Activated naive CD8-positive, alpha-beta T cell treated with anti-CD3 and anti-CD28 coated beads, Interleukin-2, amount 50 U/mL, for 16 hours (primary cell): Measurements from ENCODE around the gene CHST15.

Source experiments
- DNase-seq: peaks from one replicate; pipeline ENCODE4 v3.0.0-alpha.2; 2020; ENCODE audit warnings: low read depth, low spot score

CHST15 gene

DNA sequence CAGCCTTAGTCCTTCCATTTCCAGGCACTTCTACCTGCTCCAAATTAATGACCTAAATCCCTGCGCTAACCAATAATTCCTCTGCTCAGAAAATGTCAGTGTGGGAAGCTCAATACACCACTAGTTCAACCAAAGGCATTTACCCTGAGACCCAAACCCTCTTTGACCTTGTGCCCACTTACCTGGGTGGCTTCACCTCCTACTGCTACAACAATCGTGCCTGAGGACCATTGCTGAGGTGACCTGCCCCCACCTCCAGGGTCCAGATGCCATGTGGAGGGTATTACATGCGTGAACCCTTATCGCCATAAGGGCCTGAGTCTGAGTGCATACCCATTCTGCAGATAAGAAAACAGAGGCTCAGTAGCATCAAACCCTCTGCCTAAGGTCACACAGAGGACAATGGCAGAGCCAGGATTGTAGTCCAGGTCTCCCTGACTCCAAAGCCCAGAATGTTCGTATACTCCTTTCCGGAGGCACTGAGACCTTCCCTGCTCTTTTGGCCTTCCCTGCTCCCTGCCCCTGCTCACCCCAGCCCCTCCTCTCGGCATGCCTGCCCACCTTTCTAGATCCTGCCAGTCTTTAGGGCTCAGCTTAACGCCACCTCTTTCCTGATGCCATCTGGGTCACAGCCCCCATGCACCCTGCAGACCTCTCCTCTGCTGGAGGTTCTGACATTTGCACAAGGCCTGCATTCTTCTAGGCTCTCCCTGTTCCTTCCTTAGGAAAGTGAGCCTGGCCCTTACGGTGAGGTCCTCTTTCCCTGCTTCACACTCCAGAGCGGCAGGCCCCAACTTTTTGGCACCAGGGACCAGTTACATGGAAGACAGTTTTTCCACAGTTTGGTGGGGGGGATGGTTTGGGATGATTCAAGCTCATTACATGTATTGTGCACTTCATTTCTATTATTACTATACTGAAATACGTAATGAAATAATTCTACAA lies 94.9 kb downstream of the CHST15 start:
- no peak for DNase-seq

DNA sequence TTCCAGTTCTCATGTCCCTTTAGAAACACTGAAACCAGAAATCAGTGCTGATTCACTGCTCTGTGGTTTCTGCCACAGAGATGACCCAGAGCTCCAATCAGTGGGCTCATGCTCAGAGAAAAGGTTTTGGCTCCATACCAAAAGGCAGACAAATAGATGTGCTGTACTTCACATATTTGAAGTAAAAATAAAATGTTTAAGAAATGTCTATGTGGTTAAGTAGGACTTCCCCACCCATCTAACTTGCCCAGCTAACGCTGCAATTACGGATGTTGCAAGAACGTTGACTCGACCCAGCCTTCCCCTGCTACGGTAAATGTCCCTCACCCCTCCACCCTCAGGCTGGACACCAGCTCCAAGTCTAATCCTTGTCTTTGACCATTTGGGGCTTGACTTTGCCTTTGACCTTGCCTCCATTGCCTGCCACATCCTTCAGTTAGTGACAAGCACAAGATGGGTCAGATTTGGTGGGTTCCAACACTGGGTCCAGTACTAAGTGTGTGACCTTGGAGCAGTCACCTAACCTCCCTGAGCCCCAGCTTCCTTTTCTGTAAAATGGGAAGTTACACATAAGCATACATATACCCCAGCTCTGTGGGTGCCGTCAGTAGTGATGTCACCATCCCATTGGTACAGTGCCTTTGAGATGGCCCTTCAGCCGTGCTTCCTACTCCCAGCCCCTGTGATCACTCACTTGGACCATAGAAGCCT lies 95.8 kb downstream of the CHST15 start:
- DNase-seq = no peak

- no peak for DNase-seq
Observed at GRCh38 chr10:123997013-123997412, 96.4 kb downstream of the CHST15 start.

DNA sequence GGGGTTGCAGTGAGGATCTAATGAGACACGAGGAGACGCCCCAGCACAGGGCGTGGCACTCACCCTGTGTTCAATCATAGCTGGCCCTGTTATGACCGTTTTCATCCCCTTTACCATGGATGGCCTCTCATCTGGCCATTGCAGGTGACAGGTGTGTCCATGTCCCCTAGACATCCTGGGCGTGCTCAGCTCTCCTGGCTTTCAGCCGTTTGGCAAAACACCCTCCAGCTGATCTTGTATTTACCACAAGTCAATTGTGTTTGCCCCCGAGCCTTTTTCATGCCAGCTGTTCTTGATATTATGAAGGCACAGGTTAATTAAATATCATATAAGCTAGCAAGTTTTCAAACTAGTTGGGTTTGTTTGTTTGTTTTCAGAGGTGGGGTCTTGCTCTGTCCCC lies 97.1 kb downstream of the CHST15 start:
- no peak for DNase-seq

DNA sequence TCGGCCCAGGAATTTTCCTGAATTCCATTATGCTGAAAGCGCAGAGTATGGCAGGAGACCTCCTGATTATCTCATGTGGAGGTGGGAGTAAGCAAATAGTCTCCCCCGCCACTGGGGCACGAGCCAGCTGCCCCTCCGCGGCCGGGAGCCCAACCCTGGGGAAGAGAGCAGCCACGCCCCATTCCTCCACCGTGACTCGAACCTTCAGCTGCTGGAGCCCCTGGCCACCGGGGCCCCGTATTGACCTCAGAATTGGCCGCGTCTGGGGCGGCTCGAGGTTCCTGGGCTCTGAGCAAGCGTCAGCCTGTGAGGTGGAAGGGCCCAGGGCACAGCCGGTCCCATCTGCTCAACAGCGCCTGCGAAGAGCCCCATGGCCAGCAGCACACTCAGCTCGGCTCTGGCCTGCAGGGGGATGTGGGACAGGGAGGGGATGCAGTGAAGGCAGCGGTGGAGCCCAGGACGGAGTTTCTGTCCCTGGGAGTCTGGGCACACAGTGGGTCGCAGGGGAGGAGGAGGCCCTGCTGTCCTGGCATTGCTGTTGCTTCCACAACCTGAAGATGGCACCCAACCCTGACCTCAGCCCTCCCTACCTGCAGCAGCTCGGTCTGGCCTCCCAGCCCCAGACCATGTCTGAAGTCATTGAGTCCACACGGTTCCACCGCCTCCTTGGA lies 97.8 kb downstream of the CHST15 start:
- no peak for DNase-seq

DNA sequence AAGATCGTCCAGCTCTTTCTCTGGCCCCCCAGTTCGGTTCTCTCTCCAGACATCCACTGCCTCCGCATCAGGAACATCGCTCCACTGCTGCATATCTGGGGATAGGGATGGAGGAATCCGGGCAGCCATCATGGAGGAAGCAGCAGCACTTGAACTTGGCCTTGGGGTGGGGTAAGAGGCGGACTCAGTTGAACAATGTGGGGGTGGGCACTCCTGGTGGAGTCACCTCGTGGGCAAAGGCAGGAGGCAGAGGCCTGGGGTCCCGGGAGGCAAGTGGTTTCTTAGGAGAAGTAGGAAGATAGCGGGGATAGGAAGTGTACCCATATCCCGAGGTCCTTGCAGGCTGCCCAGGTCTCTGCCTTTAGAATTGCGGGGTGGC lies 98.3 kb downstream of the CHST15 start:
- DNase-seq = no peak

DNA sequence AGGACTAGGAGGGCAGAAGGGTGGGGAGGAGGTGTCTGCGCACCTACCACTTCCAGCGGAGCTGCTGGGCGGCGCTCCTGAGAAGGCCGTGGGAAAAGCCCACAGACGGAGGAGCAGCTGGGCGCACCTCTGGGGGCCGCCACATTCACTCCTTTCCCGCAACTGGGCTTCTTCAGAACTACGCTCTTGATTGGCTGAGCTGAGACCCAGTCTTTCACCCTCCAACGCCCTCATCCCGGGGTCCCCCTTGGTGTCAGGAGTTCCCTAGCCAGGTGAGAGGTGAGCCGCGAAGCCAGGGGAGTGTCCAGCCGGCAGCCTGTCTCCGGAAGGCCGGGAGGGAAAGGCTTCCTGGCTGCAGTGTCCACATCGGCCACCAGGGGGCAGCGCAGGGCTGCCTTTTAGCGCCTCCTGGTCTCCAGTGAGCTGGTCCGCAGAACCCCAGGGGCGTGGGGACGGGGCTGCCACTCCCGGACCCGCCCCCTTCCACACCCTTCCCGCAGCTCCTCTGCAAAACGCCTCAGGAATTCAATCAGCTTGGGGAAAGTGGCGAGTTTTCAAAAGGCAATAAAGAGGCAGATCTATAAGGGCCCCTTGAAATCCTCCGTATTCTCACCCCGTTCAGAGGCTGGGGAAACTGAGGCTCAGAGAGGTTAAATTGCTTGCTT lies 98.8 kb downstream of the CHST15 start:
- DNase-seq = peak; percentile 57

GRCh38 chr10:123993534-123994416 lies 99.6 kb downstream of the CHST15 start:
- DNase-seq = no peak

GRCh38 chr10:123991611-123992570 lies 101.5 kb downstream of the CHST15 start:
- DNase-seq = no peak

DNA sequence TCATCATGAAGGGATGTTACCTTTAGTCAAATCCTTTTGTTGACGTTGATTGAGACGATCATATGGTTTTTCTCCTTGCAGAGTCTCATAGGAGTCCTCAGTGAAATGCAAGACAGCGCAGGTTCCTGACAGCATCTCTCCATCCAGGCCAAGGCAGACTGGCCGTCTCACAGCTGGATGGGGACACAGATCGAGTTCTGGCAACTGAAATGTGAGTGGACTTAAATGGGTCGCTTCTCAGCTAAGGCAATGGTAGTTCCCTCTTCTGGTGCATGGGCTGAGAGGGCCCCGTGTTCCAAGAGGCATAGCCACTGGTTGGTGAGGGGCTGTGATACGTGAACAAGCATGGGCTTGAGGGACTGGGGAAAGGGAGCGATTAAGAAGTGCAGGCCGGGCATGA lies 102.5 kb downstream of the CHST15 start:
- DNase-seq = no peak

DNA sequence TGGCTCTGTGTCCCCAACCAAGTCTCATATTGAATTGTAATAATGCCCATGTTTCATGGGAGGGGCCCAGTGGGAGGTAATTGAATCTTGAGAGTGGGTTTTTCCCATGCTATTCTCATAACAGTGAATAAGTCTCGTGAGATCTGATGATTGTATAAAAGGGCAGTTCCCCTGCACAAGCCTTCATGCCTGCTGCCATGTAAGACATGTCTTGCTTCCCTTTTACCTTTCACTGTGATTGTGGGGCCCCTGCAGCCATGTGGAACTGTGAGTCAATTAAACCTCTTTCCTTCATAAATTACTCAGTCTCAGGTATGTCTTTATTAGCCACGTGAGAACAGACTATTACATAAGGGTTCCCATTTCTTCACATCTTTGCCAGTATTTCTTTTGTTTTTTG lies 104.7 kb downstream of the CHST15 start:
- no peak for DNase-seq

DNA sequence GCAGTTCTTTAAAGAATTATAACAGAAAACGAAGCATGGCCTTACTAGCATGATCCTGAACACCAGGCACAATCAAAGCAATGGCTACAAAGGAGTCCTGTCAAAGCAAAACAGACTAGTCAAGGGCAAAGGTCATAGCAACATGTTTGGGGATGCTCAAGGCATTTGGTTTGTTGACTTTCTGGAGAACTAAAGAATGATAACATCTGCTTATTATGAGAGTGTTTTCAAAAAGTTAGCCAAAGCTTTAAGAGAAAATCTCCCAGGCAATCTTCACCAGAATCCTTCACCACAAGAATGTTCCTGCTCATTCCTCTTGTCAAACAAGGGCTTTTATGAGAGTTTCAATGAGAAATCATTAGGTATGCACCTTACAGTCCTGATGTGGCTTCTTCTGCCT lies 106.7 kb downstream of the CHST15 start:
- DNase-seq = no peak

GRCh38 chr10:123974406-123974805 lies 119.0 kb downstream of the CHST15 start:
- DNase-seq = no peak

DNA sequence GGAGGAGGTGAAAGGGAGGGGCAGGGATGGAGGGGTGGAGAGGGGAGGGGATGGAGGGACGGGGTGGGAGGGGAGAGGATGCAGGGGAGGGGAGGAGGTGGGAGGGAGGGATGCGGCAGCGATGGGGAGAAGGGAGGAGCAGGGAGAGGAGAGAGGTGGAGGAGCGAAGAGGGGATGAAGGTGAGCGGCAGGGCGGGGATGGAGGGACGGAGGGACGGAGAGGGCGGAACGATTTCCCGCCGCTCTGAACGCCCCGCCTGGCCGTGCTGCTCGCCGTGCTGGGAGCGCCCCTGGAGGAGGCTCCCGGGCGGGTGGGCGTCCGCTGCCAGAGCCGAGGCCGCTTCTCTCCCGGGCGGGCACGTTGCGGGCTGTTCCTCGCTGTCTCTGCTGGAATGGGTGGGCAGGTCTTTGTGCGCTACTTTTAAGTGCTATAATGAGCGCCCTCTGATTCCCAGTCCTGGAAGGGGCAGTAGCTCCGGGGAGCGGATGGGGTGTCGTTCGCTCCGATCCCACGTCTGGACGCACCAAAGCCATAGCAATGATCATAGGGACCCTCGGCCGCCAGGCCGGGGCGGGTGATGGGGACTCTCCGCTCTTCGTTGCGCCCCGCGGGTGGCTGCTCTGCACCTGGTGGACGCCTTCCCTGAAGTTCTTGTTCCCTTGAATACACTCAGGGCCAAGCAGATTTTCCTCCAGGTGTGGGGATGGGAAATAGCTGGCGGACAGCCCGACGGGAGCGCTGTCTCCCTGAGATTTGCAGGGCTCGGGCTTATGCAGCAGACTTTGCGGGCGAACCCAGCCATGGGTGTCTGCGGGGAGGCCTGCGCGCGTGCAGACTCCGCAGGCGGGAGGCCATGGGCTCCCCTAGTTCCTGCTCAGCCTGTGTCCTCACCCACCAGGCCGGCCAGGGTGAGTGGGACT lies 120.7 kb downstream of the CHST15 start:
- no peak for DNase-seq

GRCh38 chr10:123970927-123971286 lies 122.5 kb downstream of the CHST15 start:
- no peak for DNase-seq

DNA sequence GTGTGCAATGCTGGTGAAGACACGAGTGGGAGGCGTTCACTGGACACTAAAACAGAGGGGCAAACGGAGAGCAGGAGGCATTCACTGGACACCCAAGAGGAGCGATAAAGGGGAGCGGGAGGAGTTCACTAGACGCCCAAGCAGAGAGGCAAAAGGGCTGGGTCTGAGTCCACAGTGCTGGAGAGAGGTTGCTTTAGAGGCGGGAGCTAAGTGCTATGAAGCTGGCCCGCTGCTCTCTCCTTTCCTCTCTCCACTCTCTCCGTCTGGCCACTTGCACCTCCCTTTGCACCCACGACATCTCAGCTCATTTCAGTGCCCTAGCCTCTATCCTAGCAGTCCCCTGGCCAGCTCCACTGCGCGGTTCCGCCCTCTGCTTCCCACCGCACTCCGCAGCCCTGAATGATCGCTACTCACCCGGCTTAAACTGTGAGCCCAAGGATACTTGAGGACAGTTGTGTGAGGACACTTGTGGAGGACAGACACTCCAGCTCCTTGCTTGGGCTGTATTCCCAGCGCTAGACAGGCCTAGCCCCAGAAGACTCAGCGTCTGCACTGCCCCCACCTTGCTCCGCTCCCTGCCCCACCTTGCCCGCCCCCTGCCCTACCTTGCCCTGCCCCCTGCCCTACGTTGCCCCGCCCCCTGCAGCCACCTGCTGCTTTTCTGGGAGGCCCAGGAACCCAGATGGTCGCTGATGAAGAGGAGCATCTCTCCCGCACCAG lies 123.0 kb downstream of the CHST15 start:
- DNase-seq = no peak

DNA sequence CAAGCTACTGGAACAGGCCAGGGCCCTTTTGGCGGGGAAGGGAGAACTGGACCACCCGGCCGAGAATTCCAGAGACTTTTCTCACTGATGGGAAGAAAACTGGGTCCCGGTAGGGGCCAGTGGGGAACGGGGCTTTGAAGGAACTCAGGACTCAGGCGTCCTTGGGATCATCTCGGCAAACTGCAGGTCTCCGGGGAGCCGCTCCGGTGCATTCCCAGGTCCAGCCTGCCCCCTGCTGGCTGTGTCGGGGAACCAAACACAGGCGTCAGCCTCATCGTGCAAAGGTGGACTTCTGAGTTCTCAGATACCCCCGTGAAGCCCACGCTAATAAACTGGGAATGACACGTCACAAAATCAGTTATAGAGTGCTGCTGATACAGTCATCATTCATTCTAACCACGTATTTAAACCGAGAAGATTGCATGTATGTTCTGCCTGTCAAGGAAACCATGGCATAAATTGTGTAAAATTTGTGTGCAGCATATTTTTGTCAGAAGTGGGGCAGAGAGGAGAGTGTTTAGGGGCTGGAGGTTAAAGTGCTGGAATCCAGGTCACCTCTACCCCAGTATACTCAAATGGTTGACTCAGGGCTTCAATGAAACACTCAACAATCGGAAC lies 125.7 kb downstream of the CHST15 start:
- DNase-seq = no peak

GRCh38 chr10:123966896-123967231 lies 126.5 kb downstream of the CHST15 start:
- DNase-seq = no peak
